Activated B cell treated with CpG ODN at 0.5 μM for 24 hours (primary cell): Measurements from ENCODE around the gene IFITM10. TPM values are rescaled to one million over a fixed set of nuclear protein-coding genes. Genes with fewer than 3 reads are reported as not detected.

Experiments
- ATAC-seq: fragments of 200-7000 bp; cut with Tn5 transposase; one replicate; pipeline ENCODE4 v1.10.0; 2021; ENCODE audit warnings: low read depth, mild to moderate bottlenecking, moderate library complexity
- CTCF ChIA-PET: fragments of 350-600 bp; sonication (Branson Sonifier 250); formaldehyde crosslinking; loops from one replicate; lab custom pipeline; 2021; ENCODE audit warnings: antibody characterized with exemption; lab: Charles Lee
- POLR2A ChIA-PET: fragments of 350-600 bp; sonication (Branson Sonifier 250); formaldehyde crosslinking; loops from one replicate; lab custom pipeline; 2021; ENCODE audit warnings: antibody characterized with exemption; lab: Charles Lee
- DNase-seq: peaks from one replicate; pipeline ENCODE4 v3.0.0; 2022
- H3K27ac Mint-ChIP-seq: one replicate; pipeline ENCODE4 v1.8.0; 2020; ENCODE audit warnings: mixed read lengths
- H3K27me3 Mint-ChIP-seq: one replicate; pipeline ENCODE4 v1.8.0; 2021; ENCODE audit warnings: mixed read lengths
- H3K36me3 Mint-ChIP-seq: one replicate; pipeline ENCODE4 v1.8.0; 2021; ENCODE audit warnings: low read depth, mixed read lengths
- H3K4me1 Mint-ChIP-seq: one replicate; pipeline ENCODE4 v1.8.0; 2021; ENCODE audit warnings: mixed read lengths
- H3K4me3 Mint-ChIP-seq: one replicate; pipeline ENCODE4 v1.8.0; 2020; ENCODE audit warnings: mild to moderate bottlenecking, mixed read lengths
- H3K9me3 Mint-ChIP-seq: one replicate; pipeline ENCODE4 v1.8.0; 2020; ENCODE audit warnings: mixed read lengths
- intact Hi-C: fragments of 100-400 bp; cut with micrococcal nuclease; formaldehyde crosslinking; loops from one replicate; pipeline ENCODE4 v1.15.1; 2024
- total RNA-seq: library from RNA; stranded (reverse); gene quantifications from 2 replicates; pipeline ENCODE4 v1.2.3, GENCODE V29; 2022
- TF ChIP-seq, protein P1 (sequence below): fragments of 200-600 bp; IDR thresholded peaks from one replicate; pipeline ENCODE4 v1.8.0; 2022; ENCODE audit warnings: antibody characterized with exemption, mild to moderate bottlenecking

IFITM10 gene
- total RNA-seq, 1 donor from 2014 or later = not detected

DNA sequence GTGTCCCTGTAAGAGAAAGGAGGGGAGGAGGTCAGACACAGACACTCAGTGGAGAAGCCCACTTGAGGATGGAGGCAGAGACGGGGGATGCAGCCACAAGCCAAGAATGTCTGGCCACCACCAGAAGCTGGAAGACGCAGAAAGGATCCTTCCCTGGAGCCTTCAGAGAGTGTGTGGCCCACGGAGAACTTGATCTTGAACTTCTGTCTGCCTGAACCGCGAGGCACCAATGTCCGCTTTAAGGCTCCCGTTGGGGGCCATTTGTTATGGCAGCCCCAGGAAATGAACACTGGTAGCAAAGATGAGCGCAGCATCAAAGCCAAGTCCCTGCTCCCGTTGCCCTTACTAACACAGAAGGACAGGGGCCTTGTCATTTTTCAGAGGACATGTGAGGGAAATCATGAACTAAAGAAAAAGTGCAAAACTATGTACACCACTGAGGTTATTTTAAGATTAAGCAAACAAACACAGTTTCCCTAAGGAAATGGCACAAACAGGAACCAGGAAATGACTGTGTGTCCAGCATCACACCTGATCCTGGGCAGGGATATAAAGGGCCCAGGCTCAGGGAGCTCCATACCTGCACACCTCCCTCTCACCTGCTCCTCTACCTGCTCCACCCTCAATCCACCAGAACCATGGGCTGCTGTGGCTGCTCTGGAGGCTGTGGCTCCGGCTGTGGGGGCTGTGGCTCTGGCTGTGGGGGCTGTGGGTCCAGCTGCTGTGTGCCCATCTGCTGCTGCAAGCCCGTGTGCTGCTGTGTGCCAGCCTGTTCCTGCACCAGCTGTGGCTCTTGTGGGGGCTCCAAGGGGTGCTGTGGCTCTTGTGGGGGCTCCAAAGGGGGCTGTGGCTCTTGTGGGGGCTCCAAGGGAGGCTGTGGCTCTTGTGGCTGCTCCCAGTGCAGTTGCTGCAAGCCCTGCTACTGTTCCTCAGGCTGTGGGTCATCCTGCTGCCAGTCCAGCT lies 53.5 kb downstream of the IFITM10 start, which contains the start of gene KRTAP5-6:
Gene KRTAP5-6 (plus strand): TSS at position 588 of the 963 bp plus-strand sequence. CDS start 51 bp downstream, at position 639.
- DNase-seq (no peak), ATAC-seq (no peak)
- CTCF ChIA-PET = no interaction called here
- peaks cover 13% of the 10 kb centered on the region for H3K27me3 Mint-ChIP-seq
- H3K4me3 Mint-ChIP-seq = no peak within 1 kb of the TSS
- no peaks in the 10 kb centered on the region for H3K36me3 Mint-ChIP-seq
- intact Hi-C loops = no loop called here
- H3K9me3 Mint-ChIP-seq = no peaks in the 10 kb centered on the region
- POLR2A ChIA-PET = no interaction called here
- H3K4me1 Mint-ChIP-seq = peaks cover 5% of the 10 kb centered on the region
- no peak within 1 kb of the TSS for H3K27ac Mint-ChIP-seq
- TF ChIP-seq, protein P1, sequence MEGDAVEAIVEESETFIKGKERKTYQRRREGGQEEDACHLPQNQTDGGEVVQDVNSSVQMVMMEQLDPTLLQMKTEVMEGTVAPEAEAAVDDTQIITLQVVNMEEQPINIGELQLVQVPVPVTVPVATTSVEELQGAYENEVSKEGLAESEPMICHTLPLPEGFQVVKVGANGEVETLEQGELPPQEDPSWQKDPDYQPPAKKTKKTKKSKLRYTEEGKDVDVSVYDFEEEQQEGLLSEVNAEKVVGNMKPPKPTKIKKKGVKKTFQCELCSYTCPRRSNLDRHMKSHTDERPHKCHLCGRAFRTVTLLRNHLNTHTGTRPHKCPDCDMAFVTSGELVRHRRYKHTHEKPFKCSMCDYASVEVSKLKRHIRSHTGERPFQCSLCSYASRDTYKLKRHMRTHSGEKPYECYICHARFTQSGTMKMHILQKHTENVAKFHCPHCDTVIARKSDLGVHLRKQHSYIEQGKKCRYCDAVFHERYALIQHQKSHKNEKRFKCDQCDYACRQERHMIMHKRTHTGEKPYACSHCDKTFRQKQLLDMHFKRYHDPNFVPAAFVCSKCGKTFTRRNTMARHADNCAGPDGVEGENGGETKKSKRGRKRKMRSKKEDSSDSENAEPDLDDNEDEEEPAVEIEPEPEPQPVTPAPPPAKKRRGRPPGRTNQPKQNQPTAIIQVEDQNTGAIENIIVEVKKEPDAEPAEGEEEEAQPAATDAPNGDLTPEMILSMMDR = no peak

DNA sequence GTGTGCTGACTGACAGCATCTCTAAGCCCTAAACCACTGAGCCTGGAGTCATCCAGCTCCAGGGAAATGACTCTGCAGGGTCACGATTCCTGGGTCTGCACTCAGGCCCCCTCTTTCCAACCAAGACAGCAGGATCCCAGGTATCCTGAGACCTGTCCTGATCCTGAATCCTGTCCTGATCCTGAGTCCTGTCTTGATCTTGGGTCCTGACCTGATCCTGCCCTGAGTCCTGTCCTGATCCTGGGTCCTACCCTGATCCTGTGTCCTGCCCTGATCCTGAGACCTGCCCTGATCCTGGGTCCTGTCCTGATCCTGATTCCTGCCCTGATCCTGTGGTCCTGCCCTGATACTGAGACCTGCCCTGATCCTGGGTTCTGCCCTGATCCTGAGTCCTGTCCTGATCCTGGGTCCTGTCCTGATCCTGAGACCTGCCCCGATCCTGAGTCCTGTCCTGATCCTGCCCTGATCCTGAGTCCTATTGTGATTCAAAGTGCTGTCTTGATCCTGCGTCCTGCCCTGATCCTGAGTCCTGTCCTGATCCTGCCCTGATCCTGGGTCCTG lies 54.8 kb downstream of the IFITM10 start:
- CTCF ChIA-PET = interaction anchor here (4.7 to 5.5 kb wide), 3 partner anchors 135 to 456 kb away, joined by 114 to 252 read pairs (median 132); partner anchors contain the start of gene SYT8
- intact Hi-C loops = no loop called here
- TF ChIP-seq, protein P1 = no peak
- no peak overlapping the region for H3K4me3 Mint-ChIP-seq
- H3K4me1 Mint-ChIP-seq = peaks cover 5% of the 10 kb centered on the region
- no peaks in the 10 kb centered on the region for H3K36me3 Mint-ChIP-seq
- H3K27me3 Mint-ChIP-seq = peaks cover 14% of the 10 kb centered on the region
- POLR2A ChIA-PET = interaction anchor here (0.9 kb wide), 1 partner anchor 136 kb away, joined by 3 read pairs; no protein-coding TSS in a partner anchor
- ATAC-seq (no peak), DNase-seq (no peak)
- no peaks in the 10 kb centered on the region for H3K9me3 Mint-ChIP-seq
- no peak overlapping the region for H3K27ac Mint-ChIP-seq

DNA sequence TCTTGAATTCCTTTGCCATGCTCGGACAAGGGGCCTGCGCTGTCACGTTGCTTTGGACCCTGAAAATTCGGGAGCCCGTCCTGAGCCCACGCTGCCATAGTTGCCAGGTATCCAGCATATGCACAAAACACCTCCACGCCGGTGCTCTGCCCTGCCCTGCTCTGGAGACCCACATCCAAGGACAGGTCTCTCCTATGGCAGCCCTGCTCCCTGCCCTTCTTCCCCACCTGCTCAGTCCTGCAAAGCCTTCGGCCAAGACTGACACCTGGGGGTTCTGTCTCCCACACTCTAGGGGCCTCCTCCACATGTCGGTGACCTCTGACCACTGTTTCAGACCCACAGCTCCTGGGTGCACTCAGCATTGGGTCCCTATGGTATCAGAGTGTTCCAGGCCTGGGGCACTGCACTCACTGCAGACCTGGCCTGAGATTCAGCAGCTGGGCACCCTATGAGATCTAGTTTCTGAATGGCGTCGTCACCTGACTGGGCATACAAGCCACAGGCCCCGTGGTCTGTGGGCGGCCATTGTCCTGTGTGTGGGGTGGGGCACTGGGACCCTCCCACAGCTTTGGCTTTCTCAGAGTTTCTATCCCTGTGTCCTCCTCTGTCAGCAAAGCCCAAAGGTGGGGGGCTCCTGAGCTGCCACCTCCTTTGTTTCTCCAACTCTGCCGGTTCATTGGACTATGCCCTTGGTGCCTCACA lies 55.4 kb downstream of the IFITM10 start:
- Mint-ChIP-seq H3K27ac (no peak overlapping the region), H3K4me1 (peaks cover 5% of the 10 kb centered on the region), H3K9me3 (no peaks in the 10 kb centered on the region), H3K36me3 (no peaks in the 10 kb centered on the region), H3K4me3 (no peak overlapping the region), H3K27me3 (peaks cover 19% of the 10 kb centered on the region)
- CTCF ChIA-PET = interaction anchor here (0.9 to 5.5 kb wide), 12 partner anchors 12 to 461 kb away, joined by 4 to 252 read pairs (median 10); partner anchors contain the start of gene SYT8
- POLR2A ChIA-PET = interaction anchor here (0.9 to 2.4 kb wide), 3 partner anchors 137 to 305 kb away, joined by 3 to 19 read pairs (median 9); no protein-coding TSS in a partner anchor
- no peak for DNase-seq
- TF ChIP-seq, protein P1 = no peak
- intact Hi-C loops = loop anchor here (5.0 kb wide), 1 partner anchor 43 kb away; no protein-coding TSS in a partner anchor
- ATAC-seq = no peak

DNA sequence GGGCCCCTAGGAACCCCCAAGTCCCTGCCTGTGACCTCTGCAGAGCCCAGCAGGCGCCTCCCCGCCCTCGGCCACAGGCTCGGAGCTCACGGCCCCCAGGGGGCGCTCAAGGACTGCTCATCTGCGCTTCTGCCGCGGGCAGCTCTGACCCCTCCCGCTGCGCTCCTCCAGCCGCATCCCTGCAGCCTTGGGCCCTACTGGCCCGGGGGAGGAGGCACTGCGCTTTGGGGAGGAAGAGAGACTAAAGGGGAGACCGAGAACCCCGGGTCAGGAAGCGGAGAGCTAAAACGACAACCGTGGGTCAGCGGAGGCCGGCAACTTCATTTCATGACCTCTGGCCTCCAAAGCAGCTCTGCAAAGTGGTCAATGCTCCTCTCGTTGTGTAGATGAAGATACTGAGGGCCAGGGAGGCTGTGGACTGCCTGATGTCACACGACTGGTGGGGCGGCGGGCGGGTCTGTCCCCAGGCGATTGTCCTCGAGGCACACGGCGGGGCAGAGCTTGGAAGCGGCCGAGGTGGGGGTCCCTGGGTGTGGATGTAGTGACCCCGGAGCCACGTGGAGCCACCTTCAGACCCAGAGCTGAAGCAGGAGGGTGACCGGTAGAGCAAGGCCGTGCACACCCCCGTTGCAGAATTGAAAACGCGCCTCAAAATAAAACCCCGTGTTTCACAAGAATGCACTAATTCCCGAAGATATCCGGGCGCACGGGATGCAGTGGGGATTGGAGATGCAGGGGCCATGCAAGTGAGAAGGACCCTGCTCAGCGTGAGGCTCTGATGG lies 56.1 kb downstream of the IFITM10 start:
- TF ChIP-seq, protein P1 = no peak
- Mint-ChIP-seq H3K27me3 (peaks cover 22% of the 10 kb centered on the region), H3K36me3 (no peaks in the 10 kb centered on the region), H3K9me3 (no peaks in the 10 kb centered on the region), H3K4me3 (no peak overlapping the region), H3K4me1 (peaks cover 5% of the 10 kb centered on the region), H3K27ac (no peak overlapping the region)
- DNase-seq (peak; percentile 81), ATAC-seq (peak; percentile 91)
- intact Hi-C loops = loop anchor here (5.0 kb wide), 1 partner anchor 42 kb away; no protein-coding TSS in a partner anchor
- CTCF ChIA-PET = interaction anchor here (0.7 to 5.5 kb wide), 44 partner anchors 9 to 462 kb away, joined by 3 to 252 read pairs (median 5); partner anchors contain the start of genes CTSD, IGF2, SYT8 and TNNI2
- POLR2A ChIA-PET = interaction anchor here (0.9 to 2.4 kb wide), 7 partner anchors 42 to 457 kb away, joined by 3 to 19 read pairs (median 7); partner anchors contain the start of gene IGF2
